ENCODE data around the gene SRBD1. TPM values are rescaled to one million over a fixed set of nuclear protein-coding genes. Genes with fewer than 3 reads are reported as not detected.

The SRBD1 gene
- total RNA-seq, 4 donors from 2014 or later = 13.5 to 36.2 (median 26.8) TPM

DNA sequence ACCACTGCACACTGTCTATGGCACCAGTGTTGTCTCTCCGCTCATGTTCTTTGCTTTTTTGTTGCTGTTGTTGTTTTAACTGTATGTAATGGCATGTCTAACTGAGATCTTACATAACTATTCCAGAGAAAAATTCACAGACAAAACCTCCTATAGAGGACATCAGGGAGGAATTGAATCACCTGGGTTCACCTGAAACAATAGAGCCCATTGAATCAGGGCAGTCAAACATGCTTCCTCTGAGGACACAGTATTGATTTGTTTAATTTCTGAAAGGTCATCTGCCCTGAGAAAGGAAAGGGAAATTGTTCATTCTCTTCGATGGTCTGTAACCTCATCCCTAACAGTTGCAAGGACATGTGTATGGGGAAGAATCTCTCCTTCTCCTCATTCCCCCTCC, 237.5 kb downstream of the SRBD1 start:
- Histone ChIP-seq H3K27ac (no peak overlapping the region), H3K4me3 (no peak overlapping the region), H3K36me3 (no peaks in the 10 kb centered on the region), H3K9me3 (no peaks in the 10 kb centered on the region), H3K4me1 (no peaks in the 10 kb centered on the region), H3K27me3 (no peaks in the 10 kb centered on the region)
- TF ChIP-seq CTCF (IDR thresholded peaks at IDR 0.05) (no peak), EP300 (IDR thresholded peaks at IDR 0.05; ENCODE audit: low read depth) (no peak), POLR2A (IDR thresholded peaks at IDR 0.05) (no peak), POLR2AphosphoS5 (IDR thresholded peaks at IDR 0.05) (no peak)
- in situ Hi-C loops (cut with MboI; ENCODE audit: low pct_ligation_motif_present in 1 of 4, low pct_unique_long_range_greater_than_20kb in 1 of 4, low sequenced_read_pairs in 3 of 4) (no loop called here), intact Hi-C loops (cut with DNase I; ENCODE audit: low total_unique reads) (no loop called here)
- DNase-seq = no peak
- 83% methylated on average over 2 of the region's 2 CpGs; no CpG with 5 or more reads in 1 of the 2 donors for WGBS, 2 donors (ENCODE audit: low coverage in 1 of 2)

GRCh38 chr2:45370369-45370768, 240.7 kb downstream of the SRBD1 start:
- Histone ChIP-seq H3K27ac (no peak overlapping the region), H3K9me3 (no peaks in the 10 kb centered on the region), H3K4me1 (no peaks in the 10 kb centered on the region), H3K36me3 (no peaks in the 10 kb centered on the region), H3K27me3 (no peaks in the 10 kb centered on the region), H3K4me3 (no peak overlapping the region)
- in situ Hi-C loops (cut with MboI; ENCODE audit: low pct_ligation_motif_present in 1 of 4, low pct_unique_long_range_greater_than_20kb in 1 of 4, low sequenced_read_pairs in 3 of 4) (no loop called here), intact Hi-C loops (cut with DNase I; ENCODE audit: low total_unique reads) (no loop called here)
- DNase-seq = no peak
- no peak for TF ChIP-seq EP300 (IDR thresholded peaks at IDR 0.05; ENCODE audit: low read depth)
- no peak for TF ChIP-seq POLR2AphosphoS5 (IDR thresholded peaks at IDR 0.05)
- TF ChIP-seq CTCF (IDR thresholded peaks at IDR 0.05) = no peak
- no peak for TF ChIP-seq POLR2A (IDR thresholded peaks at IDR 0.05)
- WGBS, 2 donors (ENCODE audit: low coverage in 1 of 2) = 67% methylated on average over 2 of the region's 2 CpGs

- 98 to 100% methylated on average over 1 of the region's 1 CpG for WGBS, 2 donors (ENCODE audit: low coverage in 1 of 2)
- in situ Hi-C loops (cut with MboI; ENCODE audit: low pct_ligation_motif_present in 1 of 4, low pct_unique_long_range_greater_than_20kb in 1 of 4, low sequenced_read_pairs in 3 of 4) = no loop called here
- Histone ChIP-seq H3K36me3 (no peaks in the 10 kb centered on the region), H3K27me3 (no peaks in the 10 kb centered on the region), H3K27ac (no peak overlapping the region), H3K4me1 (no peaks in the 10 kb centered on the region), H3K4me3 (no peak overlapping the region), H3K9me3 (no peaks in the 10 kb centered on the region)
- TF ChIP-seq CTCF (IDR thresholded peaks at IDR 0.05) = no peak
- no peak for TF ChIP-seq POLR2A (IDR thresholded peaks at IDR 0.05)
- TF ChIP-seq EP300 (IDR thresholded peaks at IDR 0.05; ENCODE audit: low read depth) = no peak
- no peak for TF ChIP-seq POLR2AphosphoS5 (IDR thresholded peaks at IDR 0.05)
- intact Hi-C loops (cut with DNase I; ENCODE audit: low total_unique reads) = no loop called here
- DNase-seq = no peak
These were observed 242.3 kb downstream of the SRBD1 start for GRCh38 chr2:45368792-45369191.

GRCh38 chr2:45361666-45362065, 249.4 kb downstream of the SRBD1 start:
- intact Hi-C loops (cut with DNase I; ENCODE audit: low total_unique reads) = no loop called here
- Histone ChIP-seq H3K27me3 (no peaks in the 10 kb centered on the region), H3K4me1 (no peaks in the 10 kb centered on the region), H3K36me3 (no peaks in the 10 kb centered on the region), H3K9me3 (no peaks in the 10 kb centered on the region), H3K4me3 (no peak overlapping the region), H3K27ac (no peak overlapping the region)
- in situ Hi-C loops (cut with MboI; ENCODE audit: low pct_ligation_motif_present in 1 of 4, low pct_unique_long_range_greater_than_20kb in 1 of 4, low sequenced_read_pairs in 3 of 4) = no loop called here
- WGBS, 2 donors (ENCODE audit: low coverage in 1 of 2) = 62 to 65% methylated on average over 2 of the region's 2 CpGs
- no peak for DNase-seq
- TF ChIP-seq POLR2A (IDR thresholded peaks at IDR 0.05) (no peak), CTCF (IDR thresholded peaks at IDR 0.05) (no peak), POLR2AphosphoS5 (IDR thresholded peaks at IDR 0.05) (no peak), EP300 (IDR thresholded peaks at IDR 0.05; ENCODE audit: low read depth) (no peak)

All from transverse colon (tissue), 4 donors.